ENCODE data around the gene GNAS.
A peak's percentile ranks its signal among the peaks of the same experiment; 100 is the strongest.
"Not testable (repeated sequence)": the region's sequence is repeated elsewhere in the genome, so short reads cannot be mapped to it uniquely, and the experiment has no call there.

GNAS gene

GRCh38 chr20:58828804-58829203 is 23.7 kb upstream of the GNAS start:
- DNase-seq = not testable (repeated sequence)

GRCh38 chr20:58829531-58829941 is 23.0 kb upstream of the GNAS start:
- peak; percentile 35 for DNase-seq

GRCh38 chr20:58832457-58832856 is 20.1 kb upstream of the GNAS start:
- no peak for DNase-seq

- no peak for DNase-seq
Measured at GRCh38 chr20:58833921-58834320, 18.6 kb upstream of the GNAS start.

GRCh38 chr20:58835231-58835630 is 17.3 kb upstream of the GNAS start:
- no peak for DNase-seq

- no peak for DNase-seq
Measured at GRCh38 chr20:58836616-58837204, 15.8 kb upstream of the GNAS start.

- no peak for DNase-seq
Measured at GRCh38 chr20:58837717-58838116, 14.8 kb upstream of the GNAS start.

- DNase-seq = no peak
Measured at GRCh38 chr20:58838174-58838573, 14.3 kb upstream of the GNAS start.

- DNase-seq = peak; percentile 69
Measured at GRCh38 chr20:58839474-58839874, 13.0 kb upstream of the GNAS start.

- DNase-seq = no peak
Measured at GRCh38 chr20:58839991-58840747, 12.3 kb upstream of the GNAS start.

GRCh38 chr20:58840816-58841538 is 11.5 kb upstream of the GNAS start:
- no peak for DNase-seq

GRCh38 chr20:58841539-58842264 is 10.8 kb upstream of the GNAS start:
- DNase-seq = no peak

GRCh38 chr20:58842276-58842675 is 10.2 kb upstream of the GNAS start:
- DNase-seq = no peak

GRCh38 chr20:58843128-58843556 is 9.4 kb upstream of the GNAS start:
- DNase-seq = no peak

GRCh38 chr20:58845706-58846105 is 6.8 kb upstream of the GNAS start:
- no peak for DNase-seq

- no peak for DNase-seq
Measured at GRCh38 chr20:58847463-58847862, 5.1 kb upstream of the GNAS start.

- DNase-seq = no peak
Measured at GRCh38 chr20:58850693-58851174, 1.8 kb upstream of the GNAS start, which contains the start of gene GNAS-AS1. Gene GNAS-AS1, minus strand, starts transcription at chr20:58850902.

GRCh38 chr20:58851221-58851968 is 1.1 kb upstream of the GNAS start:
- DNase-seq = no peak

GRCh38 chr20:58851969-58852458 is 502 bp upstream of the GNAS start:
- DNase-seq = no peak

- no peak for DNase-seq
Measured at GRCh38 chr20:58853466-58853865, 950 bp downstream of the GNAS start.

GRCh38 chr20:58853976-58854637 is 1.6 kb downstream of the GNAS start:
- no peak for DNase-seq

Measured in COR-L47 (cell line).